GM18951 (cell line): ENCODE results near the gene SLC35F3.

Experiments used
- POLR2A ChIP-seq: IDR thresholded peaks from 4 replicates; pipeline ENCODE4 v1.6.1; 2011; ENCODE audit warnings: mild to moderate bottlenecking; ENCODE audit not compliant: insufficient read length, insufficient read depth; ENCODE audit errors: extremely low read depth
- in situ Hi-C: fragments of 300-500 bp; cut with MboI; formaldehyde crosslinking; loops from one replicate; pipeline ENCODE4 v1.12.0; 2022; ENCODE audit warnings: low sequenced_read_pairs, mixed read lengths, inconsistent platforms; ENCODE audit not compliant: unreplicated experiment

The SLC35F3 gene

GRCh38 chr1:234212764-234213657 is 308.5 kb downstream of the SLC35F3 start:
- in situ Hi-C loops, result loop anchor here (10.0 kb wide), 1 partner anchor 82 kb away; no protein-coding TSS in a partner anchor
- TF ChIP-seq POLR2A, result no peak

- no peak for TF ChIP-seq POLR2A
- in situ Hi-C loops, result loop anchor here (10.0 kb wide), 1 partner anchor 81 kb away; no protein-coding TSS in a partner anchor
Observed at GRCh38 chr1:234213658-234214128, 309.2 kb downstream of the SLC35F3 start.

GRCh38 chr1:234214129-234214910 is 309.8 kb downstream of the SLC35F3 start:
- in situ Hi-C loops, result loop anchor here (10.0 kb wide), 1 partner anchor 80 kb away; no protein-coding TSS in a partner anchor
- TF ChIP-seq POLR2A, result no peak

GRCh38 chr1:234214911-234215892 is 310.7 kb downstream of the SLC35F3 start:
- in situ Hi-C loops, result loop anchor here (10.0 kb wide), 1 partner anchor 80 kb away; no protein-coding TSS in a partner anchor
- TF ChIP-seq POLR2A, result no peak

- in situ Hi-C loops, result loop anchor here (10.0 kb wide), 1 partner anchor 79 kb away; no protein-coding TSS in a partner anchor
- no peak for TF ChIP-seq POLR2A
Observed at GRCh38 chr1:234216116-234216703, 311.7 kb downstream of the SLC35F3 start.

- in situ Hi-C loops, result loop anchor here (10.0 kb wide), 1 partner anchor 77 kb away; no protein-coding TSS in a partner anchor
- TF ChIP-seq POLR2A, result no peak
Observed at GRCh38 chr1:234217316-234217840, 312.9 kb downstream of the SLC35F3 start.

GRCh38 chr1:234218078-234218477 is 313.6 kb downstream of the SLC35F3 start:
- TF ChIP-seq POLR2A, result no peak
- in situ Hi-C loops, result loop anchor here (10.0 kb wide), 1 partner anchor 77 kb away; no protein-coding TSS in a partner anchor

GRCh38 chr1:234219711-234220110 is 315.2 kb downstream of the SLC35F3 start:
- TF ChIP-seq POLR2A, result no peak
- in situ Hi-C loops, result loop anchor here (10.0 kb wide), 1 partner anchor 75 kb away; no protein-coding TSS in a partner anchor

- TF ChIP-seq POLR2A, result no peak
- in situ Hi-C loops, result no loop called here
Observed at GRCh38 chr1:234221601-234222000, 317.1 kb downstream of the SLC35F3 start.

- in situ Hi-C loops, result no loop called here
- TF ChIP-seq POLR2A, result no peak
Observed at GRCh38 chr1:234222561-234223280, 318.2 kb downstream of the SLC35F3 start.

- no peak for TF ChIP-seq POLR2A
- in situ Hi-C loops, result no loop called here
Observed at GRCh38 chr1:234226113-234226818, 321.8 kb downstream of the SLC35F3 start.

- in situ Hi-C loops, result no loop called here
- no peak for TF ChIP-seq POLR2A
Observed at GRCh38 chr1:234226819-234227165, 322.3 kb downstream of the SLC35F3 start.
